Fibroblast of villous mesenchyme (primary cell): ENCODE results near the gene NOTCH1. TPM values are rescaled to one million over a fixed set of nuclear protein-coding genes. Genes with fewer than 3 reads are reported as not detected.

Experiments used
- DNase-seq: peaks from one replicate; pipeline ENCODE4 v3.0.0-alpha.2; 2010; ENCODE audit warnings: low read depth
- H3K4me3 ChIP-seq: 2 replicates; pipeline ENCODE4 v1.5.1; 2011; ENCODE audit warnings: low read depth, mild to moderate bottlenecking, low read length
- CTCF ChIP-seq: IDR thresholded peaks from 2 replicates; pipeline ENCODE4 v1.5.1; 2012; ENCODE audit warnings: low read depth, mild to moderate bottlenecking, low read length; ENCODE audit not compliant: insufficient read depth
- total RNA-seq: library from RNA; depleted of rRNA; stranded (reverse); fragments of >200 nt; gene quantifications from 2 replicates; pipeline ENCODE4 v1.2.3, GENCODE V29; 2012

The NOTCH1 gene
- total RNA-seq, 1 donor: 36.7 TPM

- TF ChIP-seq CTCF: no peak
- H3K4me3 ChIP-seq: no peak overlapping the region
- DNase-seq: no peak
Measured at GRCh38 chr9:136489731-136490130, 56.1 kb downstream of the NOTCH1 start.

GRCh38 chr9:136488247-136489214 lies 57.3 kb downstream of the NOTCH1 start:
- peak; percentile 97 for TF ChIP-seq CTCF
- peak; percentile 38 for DNase-seq
- H3K4me3 ChIP-seq: no peak overlapping the region

GRCh38 chr9:136487672-136488071 lies 58.2 kb downstream of the NOTCH1 start:
- no peak for DNase-seq
- no peak overlapping the region for H3K4me3 ChIP-seq
- no peak for TF ChIP-seq CTCF

GRCh38 chr9:136486823-136487620 lies 58.8 kb downstream of the NOTCH1 start:
- no peak for TF ChIP-seq CTCF
- no peak for DNase-seq
- no peak overlapping the region for H3K4me3 ChIP-seq

GRCh38 chr9:136486131-136486530 lies 59.7 kb downstream of the NOTCH1 start:
- DNase-seq: no peak
- H3K4me3 ChIP-seq: no peak overlapping the region
- no peak for TF ChIP-seq CTCF

DNA sequence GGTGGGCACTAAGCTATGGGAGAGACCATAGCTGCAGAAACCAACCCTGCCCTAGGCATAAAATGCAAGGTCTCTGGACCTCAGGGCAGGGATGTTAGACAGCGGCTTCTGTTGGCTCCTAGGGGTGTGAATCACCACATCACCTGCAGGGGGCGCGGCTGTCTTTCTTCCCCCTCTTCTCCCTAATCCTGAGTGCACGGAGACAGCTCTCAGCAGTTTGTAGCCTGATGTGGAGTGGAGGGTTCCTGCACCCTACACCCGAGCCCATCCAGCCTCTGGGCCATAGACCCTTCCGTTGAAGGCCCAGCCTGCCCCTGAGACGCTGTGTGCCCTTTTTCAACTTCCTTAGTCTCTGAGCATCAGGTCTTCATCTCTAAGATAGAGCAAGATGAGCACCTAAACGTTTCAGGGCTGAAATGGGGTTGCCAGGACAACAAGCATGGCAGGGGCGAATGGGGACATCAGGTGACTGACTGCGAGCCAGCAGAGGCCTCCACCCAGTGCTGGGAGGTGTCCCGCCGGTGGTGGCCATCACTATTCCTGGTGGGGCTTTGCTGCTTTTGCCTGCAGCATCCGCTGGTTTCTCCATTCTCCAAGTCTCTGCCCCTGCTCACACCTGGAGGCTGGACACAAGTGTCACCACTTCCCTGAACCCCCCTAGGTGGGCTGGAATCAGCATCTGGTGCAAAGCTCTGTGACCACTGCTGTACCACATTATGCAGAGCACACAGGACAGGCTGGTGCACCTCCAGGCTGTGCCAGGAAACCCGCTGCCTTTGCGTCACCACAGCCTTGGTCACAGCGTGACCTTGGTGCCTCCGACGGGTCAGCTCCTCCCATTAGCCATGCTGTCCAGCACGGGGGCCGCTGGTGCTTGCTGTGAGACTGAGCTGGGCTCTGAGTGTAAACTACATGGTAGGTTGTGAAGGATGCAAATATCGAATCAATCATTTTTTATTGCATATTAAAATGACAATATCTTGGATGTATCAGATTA lies 60.5 kb downstream of the NOTCH1 start:
- no peak overlapping the region for H3K4me3 ChIP-seq
- DNase-seq: peak; percentile 78
- TF ChIP-seq CTCF: peak; percentile 85
